IPS DF 6.9 (cell line): Measurements from ENCODE around the gene ZNF428.
"Not testable (repeated sequence)": the region's sequence is repeated elsewhere in the genome, so short reads cannot be mapped to it uniquely, and the experiment has no call there.

ENCODE experiments used
- DNase-seq: peaks from one replicate; pipeline ENCODE4 v3.0.0-alpha.2; 2013; ENCODE audit warnings: low read depth, low spot score
- H3K27ac ChIP-seq: one replicate; pipeline ENCODE4 v1.5.1; 2013; ENCODE audit warnings: low read length, control low read depth
- H3K27me3 ChIP-seq: 2 replicates; pipeline ENCODE4 v1.6.1; 2013; ENCODE audit warnings: mild to moderate bottlenecking, low read length; ENCODE audit not compliant: control insufficient read depth, insufficient read depth
- H3K36me3 ChIP-seq: 2 replicates; pipeline ENCODE4 v1.6.1; 2013; ENCODE audit warnings: low read length; ENCODE audit not compliant: control insufficient read depth, insufficient read depth
- H3K4me1 ChIP-seq: 2 replicates; pipeline ENCODE4 v1.6.1; 2013; ENCODE audit warnings: low read length; ENCODE audit not compliant: control insufficient read depth, insufficient read depth
- H3K4me3 ChIP-seq: 2 replicates; pipeline ENCODE4 v1.5.1; 2013; ENCODE audit warnings: mild to moderate bottlenecking, low read length
- H3K9me3 ChIP-seq: 2 replicates; pipeline ENCODE4 v1.6.1; 2013; ENCODE audit warnings: low read length, inconsistent platforms; ENCODE audit not compliant: control insufficient read depth, insufficient read depth
- WGBS: extraction: QIAGEN DNeasy Blood & Tissue Kit; methylation state at CpG from one replicate; pipeline ENCODE4 v1.1.7; 2013; ENCODE audit warnings: mixed read lengths, missing lambda C conversion rate; ENCODE audit not compliant: insufficient read length, insufficient coverage; 5-methylcytosine and 5-hydroxymethylcytosine counted together

Gene ZNF428

DNA sequence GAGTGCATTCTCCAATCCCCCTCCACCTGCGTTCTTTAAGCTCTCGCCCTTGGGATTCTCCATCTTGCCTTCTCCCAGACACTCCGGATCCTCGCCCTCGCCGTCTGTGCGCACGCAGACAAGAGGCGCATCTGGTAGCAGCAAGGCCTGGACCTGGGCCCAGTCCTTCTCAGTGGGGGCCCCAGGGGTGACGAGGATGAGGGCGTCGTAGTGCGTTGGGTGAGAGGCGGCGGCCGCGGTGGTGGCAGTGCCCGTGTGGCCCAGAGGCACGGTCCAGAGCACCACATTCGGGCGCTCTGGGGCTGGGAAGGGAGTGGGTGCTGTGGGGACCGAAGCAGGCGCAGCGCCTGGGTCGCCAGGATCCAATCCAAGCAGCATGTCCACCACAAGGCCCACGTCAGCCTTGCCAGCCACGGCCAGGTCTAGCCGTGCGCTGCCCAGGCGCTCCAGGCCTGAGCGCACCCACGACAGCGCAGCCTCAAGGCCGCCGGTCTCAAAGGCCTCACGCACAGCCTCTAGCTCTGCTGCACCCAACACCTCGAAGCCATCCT, 26.6 kb downstream of the ZNF428 start:
- peaks cover 15% of the 10 kb centered on the region for H3K36me3 ChIP-seq
- no peaks in the 10 kb centered on the region for H3K4me1 ChIP-seq
- H3K27me3 ChIP-seq, result no peaks in the 10 kb centered on the region
- H3K4me3 ChIP-seq, result no peak overlapping the region
- H3K27ac ChIP-seq, result no peak overlapping the region
- no peaks in the 10 kb centered on the region for H3K9me3 ChIP-seq
- no CpG with 5 or more reads among the region's 37 CpGs for WGBS
- no peak for DNase-seq

DNA sequence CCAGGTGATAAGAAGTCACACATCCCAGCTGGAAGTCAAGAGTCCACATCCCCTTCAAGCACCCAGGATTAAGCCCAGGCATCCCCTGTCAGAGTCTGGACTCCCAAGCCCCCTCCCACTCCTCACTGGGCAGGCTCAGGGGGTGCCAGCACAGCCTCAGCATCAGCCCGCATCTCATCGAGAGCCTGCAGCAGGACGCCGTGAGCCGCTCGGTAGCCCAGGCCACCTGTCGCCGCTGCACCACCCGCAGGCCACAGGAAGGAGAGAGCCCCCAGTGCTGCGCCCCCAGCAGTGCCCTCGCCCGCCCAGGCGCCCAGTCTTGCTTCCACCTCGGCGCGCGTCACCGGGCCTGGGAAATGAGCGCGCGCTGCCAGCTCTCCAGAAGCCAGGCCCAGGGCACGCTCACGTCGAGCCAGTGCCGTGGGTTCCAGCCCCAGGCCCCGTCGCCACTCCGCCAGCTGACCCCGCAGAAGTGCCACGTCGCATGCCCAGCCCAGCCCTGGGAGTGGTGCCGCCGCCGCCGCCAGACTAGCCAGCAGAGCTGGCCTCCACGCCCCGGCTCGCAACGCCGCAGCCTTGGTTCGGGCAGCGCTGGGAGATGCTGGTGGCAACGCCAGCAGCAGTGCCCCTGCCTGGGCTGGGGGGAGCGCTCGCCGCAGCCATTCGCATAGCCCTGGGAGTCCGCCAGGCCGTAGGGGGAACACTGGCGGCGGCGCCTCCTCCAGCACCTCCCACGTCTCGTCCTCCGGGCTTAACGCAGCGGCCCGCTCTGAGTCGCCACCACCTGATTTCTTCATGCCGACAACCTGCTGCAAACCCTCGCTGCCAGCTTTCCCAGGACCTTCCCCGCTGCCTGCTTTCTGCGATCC, 27.3 kb downstream of the ZNF428 start:
- Histone ChIP-seq H3K27ac (no peak overlapping the region), H3K4me3 (no peak overlapping the region), H3K4me1 (no peaks in the 10 kb centered on the region), H3K9me3 (no peaks in the 10 kb centered on the region), H3K36me3 (peaks cover 15% of the 10 kb centered on the region), H3K27me3 (no peaks in the 10 kb centered on the region)
- DNase-seq, result no peak
- WGBS, result no CpG with 5 or more reads among the region's 63 CpGs

DNA sequence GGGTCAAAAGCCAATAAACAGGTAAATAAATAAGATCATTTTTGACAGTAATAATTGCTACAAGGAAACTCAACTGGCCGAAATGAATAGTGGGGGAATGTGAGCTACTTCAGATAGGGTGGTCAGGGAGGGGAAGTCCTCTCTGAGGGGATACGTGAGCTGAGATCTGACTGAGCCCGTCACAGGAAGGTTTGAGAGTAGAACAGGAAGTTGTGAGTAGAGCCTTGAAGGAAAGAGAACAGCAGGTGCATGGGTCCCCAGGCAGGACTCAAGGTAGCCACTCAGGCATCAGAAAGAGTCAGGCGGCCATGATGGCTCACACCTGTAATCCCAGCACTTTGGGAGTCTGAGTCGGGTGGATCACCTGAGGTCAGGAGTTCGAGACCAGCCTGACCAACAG, 29.8 kb downstream of the ZNF428 start:
- Histone ChIP-seq H3K4me3 (no peak overlapping the region), H3K36me3 (peaks cover 15% of the 10 kb centered on the region), H3K27ac (no peak overlapping the region), H3K4me1 (no peaks in the 10 kb centered on the region), H3K9me3 (no peaks in the 10 kb centered on the region), H3K27me3 (no peaks in the 10 kb centered on the region)
- no CpG with 5 or more reads among the region's 6 CpGs for WGBS
- DNase-seq, result no peak

DNA sequence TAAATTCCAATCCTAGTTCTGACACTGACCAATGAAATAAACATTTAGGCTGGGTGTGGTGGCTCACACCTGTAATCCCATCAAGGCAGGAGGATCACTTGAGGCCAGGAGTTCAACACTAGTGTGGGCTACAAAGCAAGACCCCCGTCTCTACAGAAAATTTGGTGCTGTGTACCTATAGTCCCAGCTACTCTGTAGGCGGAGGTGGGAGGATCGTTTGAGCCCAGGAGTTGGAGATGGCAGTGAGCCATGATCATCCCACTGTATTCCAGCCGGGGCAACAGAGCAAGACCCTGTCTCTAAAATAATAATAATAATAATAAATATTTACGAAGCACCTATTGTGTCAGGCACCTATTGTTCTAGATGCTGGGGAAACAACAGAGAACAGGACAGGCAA, 30.2 kb downstream of the ZNF428 start:
- H3K27ac ChIP-seq, result no peak overlapping the region
- WGBS, result no CpG with 5 or more reads among the region's 5 CpGs
- H3K27me3 ChIP-seq, result no peaks in the 10 kb centered on the region
- H3K9me3 ChIP-seq, result no peaks in the 10 kb centered on the region
- no peaks in the 10 kb centered on the region for H3K4me1 ChIP-seq
- H3K4me3 ChIP-seq, result no peak overlapping the region
- H3K36me3 ChIP-seq, result peaks cover 15% of the 10 kb centered on the region
- DNase-seq, result no peak

GRCh38 chr19:43587029-43587428, 32.4 kb downstream of the ZNF428 start:
- H3K27me3 ChIP-seq, H3K4me3 ChIP-seq, H3K4me1 ChIP-seq, DNase-seq, H3K27ac ChIP-seq, H3K9me3 ChIP-seq, H3K36me3 ChIP-seq: not testable (repeated sequence)
- no CpG with 5 or more reads among the region's 3 CpGs for WGBS

- no peak overlapping the region for H3K27ac ChIP-seq
- no CpG with 5 or more reads among the region's 2 CpGs for WGBS
- DNase-seq, result no peak
- no peaks in the 10 kb centered on the region for H3K4me1 ChIP-seq
- no peaks in the 10 kb centered on the region for H3K9me3 ChIP-seq
- H3K36me3 ChIP-seq, result no peaks in the 10 kb centered on the region
- no peaks in the 10 kb centered on the region for H3K27me3 ChIP-seq
- no peak overlapping the region for H3K4me3 ChIP-seq
These were observed 33.1 kb downstream of the ZNF428 start for GRCh38 chr19:43586346-43586745.

DNA sequence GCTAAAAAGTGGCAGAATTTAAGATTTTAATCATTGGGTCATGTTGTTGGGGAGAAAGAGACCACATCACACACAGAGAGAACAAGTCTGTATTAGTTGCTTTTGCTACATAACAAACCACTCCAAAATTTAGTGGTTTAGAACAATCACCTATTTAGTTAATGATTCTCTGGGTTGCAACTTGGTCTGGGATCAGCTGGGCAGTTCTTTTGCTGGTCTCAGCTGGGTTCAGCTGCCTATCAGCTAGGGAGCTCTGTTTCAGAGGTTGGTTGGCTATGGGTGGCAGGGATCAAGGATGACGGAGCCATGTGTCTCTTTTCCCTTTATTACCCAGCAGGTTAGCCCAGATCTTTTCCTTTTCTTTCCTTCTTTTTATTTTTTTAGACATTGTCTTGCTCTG, 34.9 kb downstream of the ZNF428 start:
- WGBS, result no CpG with 5 or more reads among the region's 1 CpG

DNA sequence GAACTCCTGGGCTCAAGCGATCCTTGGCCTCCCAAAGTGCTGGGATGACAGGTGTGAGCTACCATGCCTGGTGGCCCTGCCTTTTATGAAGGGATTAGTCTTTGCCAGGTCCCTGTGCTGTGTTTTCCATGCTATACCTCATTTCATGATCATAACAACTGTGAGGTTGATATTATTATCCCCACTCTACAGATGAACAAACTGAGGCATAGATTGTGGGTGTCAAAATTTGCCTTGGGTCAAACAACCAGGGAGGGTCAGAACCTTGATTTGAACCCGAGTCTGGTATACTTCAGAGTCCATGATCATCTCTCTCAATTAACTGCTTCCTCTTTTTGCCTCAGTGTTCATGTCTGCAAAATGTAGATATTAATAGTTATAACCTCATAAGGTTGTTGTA, 36.9 kb downstream of the ZNF428 start:
- Histone ChIP-seq H3K27me3 (no peaks in the 10 kb centered on the region), H3K4me3 (no peak overlapping the region), H3K9me3 (no peaks in the 10 kb centered on the region), H3K4me1 (no peaks in the 10 kb centered on the region), H3K36me3 (no peaks in the 10 kb centered on the region), H3K27ac (no peak overlapping the region)
- no CpG with 5 or more reads among the region's 2 CpGs for WGBS
- DNase-seq, result no peak

More for the DNA sequence above, 34.9 kb downstream of the ZNF428 start:
- DNase-seq, result no peak
- no peaks in the 10 kb centered on the region for H3K9me3 ChIP-seq
- H3K4me1 ChIP-seq, result no peaks in the 10 kb centered on the region
- no peaks in the 10 kb centered on the region for H3K36me3 ChIP-seq
- H3K27ac ChIP-seq, result no peak overlapping the region
- no peak overlapping the region for H3K4me3 ChIP-seq
- no peaks in the 10 kb centered on the region for H3K27me3 ChIP-seq

DNA sequence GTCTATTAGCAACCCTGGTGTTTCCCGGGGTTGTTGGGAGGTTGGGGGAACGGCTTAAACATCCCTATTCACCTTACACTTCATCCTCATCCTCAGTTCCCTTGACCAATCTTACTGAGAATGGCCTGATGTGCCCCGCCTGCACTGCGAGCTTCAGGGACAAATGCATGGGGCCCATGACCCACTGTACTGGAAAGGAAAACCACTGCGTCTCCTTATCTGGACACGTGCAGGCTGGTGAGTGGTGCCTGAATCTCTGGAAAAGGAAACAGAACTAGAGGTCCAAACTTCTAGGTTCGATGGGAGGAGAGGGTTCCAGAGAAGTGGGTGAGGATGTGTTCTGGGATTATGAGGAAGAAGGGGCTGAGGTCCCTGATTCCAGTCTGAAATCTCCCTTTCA, 38.0 kb downstream of the ZNF428 start:
- Histone ChIP-seq H3K9me3 (no peaks in the 10 kb centered on the region), H3K4me3 (no peak overlapping the region), H3K36me3 (no peaks in the 10 kb centered on the region), H3K27me3 (no peaks in the 10 kb centered on the region), H3K4me1 (0 out of 2 replicates have a peak, but pooled peaks cover under 1% of the 10 kb centered on the region), H3K27ac (no peak overlapping the region)
- no CpG with 5 or more reads among the region's 7 CpGs for WGBS
- DNase-seq, result no peak

DNA sequence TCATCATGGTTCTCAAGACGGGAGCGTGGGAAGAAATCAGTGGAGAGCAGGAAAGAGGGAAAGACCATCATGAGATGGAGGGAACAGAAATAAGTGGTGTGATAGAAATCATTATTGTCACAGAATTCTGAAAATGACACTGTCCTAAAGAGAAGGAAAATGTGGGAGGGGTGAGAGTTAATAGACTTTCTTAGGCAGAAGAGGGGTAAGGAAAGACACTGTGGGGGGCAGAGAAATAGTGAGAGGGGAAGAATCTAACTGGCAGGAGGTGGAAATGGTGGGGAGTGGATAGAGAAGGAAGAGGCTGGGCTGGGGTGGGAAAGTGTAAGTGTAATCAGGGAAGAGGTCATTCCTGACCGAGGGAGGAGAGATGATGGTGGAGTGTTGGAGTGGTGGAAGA, 40.6 kb downstream of the ZNF428 start:
- 0 out of 2 replicates have a peak, but pooled peaks cover 2% of the 10 kb centered on the region for H3K4me1 ChIP-seq
- no peak overlapping the region for H3K27ac ChIP-seq

More for the DNA sequence above, 40.6 kb downstream of the ZNF428 start:
- Histone ChIP-seq H3K9me3 (no peaks in the 10 kb centered on the region), H3K4me3 (no peak overlapping the region), H3K27me3 (no peaks in the 10 kb centered on the region), H3K36me3 (no peaks in the 10 kb centered on the region)
- no peak for DNase-seq
- WGBS, result 100% methylated on average over 1 of the region's 3 CpGs
